T-helper 1 cell treated with Interleukin-12 subunit alpha and Interleukin-12 subunit beta and Interleukin-4 antibody, amounts not matched to agents 30 ng/mL and 1 ng/mL, for 36 hours (primary cell): ENCODE measurements around the gene PCK2. TPM values are rescaled to one million over a fixed set of nuclear protein-coding genes. Genes with fewer than 3 reads are reported as not detected.

Experiments used
- intact Hi-C: fragments of 100-400 bp; cut with micrococcal nuclease; formaldehyde crosslinking; loops from one replicate; pipeline ENCODE4 v1.15.1; 2024
- total RNA-seq: library from RNA; stranded (reverse); gene quantifications from 2 replicates; pipeline ENCODE4 v1.2.3, GENCODE V29; 2022

The PCK2 gene
- total RNA-seq, 1 donor from 2014 or later = 51.2 TPM

- intact Hi-C loops = no loop called here
These were observed 38.9 kb downstream of the PCK2 start for GRCh38 chr14:24132976-24133375.

- intact Hi-C loops = no loop called here
These were observed 39.6 kb downstream of the PCK2 start for GRCh38 chr14:24133735-24134134.

- intact Hi-C loops = no loop called here
These were observed 41.4 kb downstream of the PCK2 start for GRCh38 chr14:24135584-24135833.

GRCh38 chr14:24135834-24136683, 41.9 kb downstream of the PCK2 start, which contains the start of gene PSME1:
Gene PSME1 (plus strand): TSS chr14:24136194. CDS start chr14:24136263, 69 bp downstream.
- intact Hi-C loops = loop anchor here (1.0 kb wide), 6 partner anchors 10 to 135 kb away; partner anchors contain the start of genes DCAF11, IPO4, IRF9 and NRL

GRCh38 chr14:24136684-24137528, 42.8 kb downstream of the PCK2 start:
- intact Hi-C loops = loop anchor here (1.0 kb wide), 6 partner anchors 9 to 134 kb away; partner anchors contain the start of genes DCAF11, IPO4, IRF9 and NRL

- intact Hi-C loops = no loop called here
These were observed 43.7 kb downstream of the PCK2 start for GRCh38 chr14:24137529-24138395.

- intact Hi-C loops = no loop called here
These were observed 44.5 kb downstream of the PCK2 start for GRCh38 chr14:24138396-24139271.

GRCh38 chr14:24139272-24139934, 45.3 kb downstream of the PCK2 start:
- intact Hi-C loops = no loop called here

- intact Hi-C loops = loop anchor here (1.0 to 10.0 kb wide), 13 partner anchors 20 to 1226 kb away; partner anchors contain the start of genes ACIN1, BCL2L2, C14orf119 and CHMP4A
These were observed 47.2 kb downstream of the PCK2 start, which contains the start of gene EMC9 for GRCh38 chr14:24141097-24141880. Gene EMC9 (minus strand): TSS chr14:24141591. CDS start chr14:24141304, 287 bp downstream.

GRCh38 chr14:24143511-24143910, 49.4 kb downstream of the PCK2 start:
- intact Hi-C loops = loop anchor here (10.0 kb wide), 3 partner anchors 589 to 1229 kb away; partner anchors contain the start of genes BCL2L2, PPP1R3E, RBM23 and THTPA

GRCh38 chr14:24144451-24144850, 50.3 kb downstream of the PCK2 start:
- intact Hi-C loops = loop anchor here (10.0 kb wide), 3 partner anchors 590 to 1230 kb away; partner anchors contain the start of genes BCL2L2, PPP1R3E, RBM23 and THTPA

GRCh38 chr14:24145219-24145618, 51.1 kb downstream of the PCK2 start:
- intact Hi-C loops = loop anchor here (10.0 kb wide), 3 partner anchors 590 to 1230 kb away; partner anchors contain the start of genes BCL2L2, PPP1R3E, RBM23 and THTPA

- intact Hi-C loops = loop anchor here (1.0 to 10.0 kb wide), 10 partner anchors 10 to 1231 kb away; partner anchors contain the start of genes BCL2L2, CHMP4A, DHRS1 and IPO4
These were observed 51.8 kb downstream of the PCK2 start for GRCh38 chr14:24145690-24146452.

GRCh38 chr14:24146453-24146977, 52.4 kb downstream of the PCK2 start, which contains the start of gene PSME2:
Gene PSME2 (minus strand): TSS chr14:24146610. CDS start chr14:24146581, 29 bp downstream.
- intact Hi-C loops = loop anchor here (1.0 to 10.0 kb wide), 10 partner anchors 10 to 1232 kb away; partner anchors contain the start of genes BCL2L2, CHMP4A, DHRS1 and IPO4

- intact Hi-C loops = loop anchor here (1.0 to 10.0 kb wide), 20 partner anchors 11 to 1232 kb away; partner anchors contain the start of genes BCL2L2, CHMP4A, DCAF11 and DHRS1
These were observed 53.1 kb downstream of the PCK2 start, which contains the start of gene RNF31 for GRCh38 chr14:24146978-24147760. Gene RNF31 (plus strand): TSS chr14:24147498. CDS start chr14:24147699, 201 bp downstream.
